ENCODE data around the gene PPP1R8.

DNA sequence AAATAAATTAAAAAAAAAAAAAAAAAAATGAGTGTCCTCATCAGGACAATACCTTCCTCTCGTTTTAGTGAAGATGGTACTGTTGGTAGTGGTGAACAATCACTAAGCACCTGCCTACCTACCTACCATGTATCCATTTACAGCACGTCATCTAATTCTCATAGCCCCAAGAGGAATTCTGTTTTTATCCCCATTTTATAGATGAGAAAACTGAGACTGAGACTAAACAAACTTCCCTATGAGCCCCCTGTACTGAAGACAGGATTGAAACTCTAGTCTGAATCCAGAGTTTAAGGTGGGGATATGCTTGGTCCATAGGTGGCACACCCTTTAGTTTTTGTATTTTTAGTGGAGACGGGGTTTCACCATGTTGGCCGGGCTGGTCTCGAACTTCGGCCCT, 24.5 kb downstream of the PPP1R8 start:
- TF ChIP-seq, protein P1, sequence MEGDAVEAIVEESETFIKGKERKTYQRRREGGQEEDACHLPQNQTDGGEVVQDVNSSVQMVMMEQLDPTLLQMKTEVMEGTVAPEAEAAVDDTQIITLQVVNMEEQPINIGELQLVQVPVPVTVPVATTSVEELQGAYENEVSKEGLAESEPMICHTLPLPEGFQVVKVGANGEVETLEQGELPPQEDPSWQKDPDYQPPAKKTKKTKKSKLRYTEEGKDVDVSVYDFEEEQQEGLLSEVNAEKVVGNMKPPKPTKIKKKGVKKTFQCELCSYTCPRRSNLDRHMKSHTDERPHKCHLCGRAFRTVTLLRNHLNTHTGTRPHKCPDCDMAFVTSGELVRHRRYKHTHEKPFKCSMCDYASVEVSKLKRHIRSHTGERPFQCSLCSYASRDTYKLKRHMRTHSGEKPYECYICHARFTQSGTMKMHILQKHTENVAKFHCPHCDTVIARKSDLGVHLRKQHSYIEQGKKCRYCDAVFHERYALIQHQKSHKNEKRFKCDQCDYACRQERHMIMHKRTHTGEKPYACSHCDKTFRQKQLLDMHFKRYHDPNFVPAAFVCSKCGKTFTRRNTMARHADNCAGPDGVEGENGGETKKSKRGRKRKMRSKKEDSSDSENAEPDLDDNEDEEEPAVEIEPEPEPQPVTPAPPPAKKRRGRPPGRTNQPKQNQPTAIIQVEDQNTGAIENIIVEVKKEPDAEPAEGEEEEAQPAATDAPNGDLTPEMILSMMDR (IDR thresholded peaks at IDR 0.05) = no peak
- TF ChIP-seq POLR2A (IDR thresholded peaks at IDR 0.05) = no peak
